HG02840 (cell line): ENCODE data around the gene ABHD11.
"Not testable (repeated sequence)": the region's sequence is repeated elsewhere in the genome, so short reads cannot be mapped to it uniquely, and the experiment has no call there.

Experiments used
- ATAC-seq: cut with Tn5 transposase; IDR thresholded peaks from one replicate; pipeline ENCODE4 v1.9.1; 2021; ENCODE audit warnings: mild to moderate bottlenecking, moderate library complexity, moderate number of reproducible peaks; ENCODE audit not compliant: unreplicated experiment, low FRiP score

ABHD11 gene

DNA sequence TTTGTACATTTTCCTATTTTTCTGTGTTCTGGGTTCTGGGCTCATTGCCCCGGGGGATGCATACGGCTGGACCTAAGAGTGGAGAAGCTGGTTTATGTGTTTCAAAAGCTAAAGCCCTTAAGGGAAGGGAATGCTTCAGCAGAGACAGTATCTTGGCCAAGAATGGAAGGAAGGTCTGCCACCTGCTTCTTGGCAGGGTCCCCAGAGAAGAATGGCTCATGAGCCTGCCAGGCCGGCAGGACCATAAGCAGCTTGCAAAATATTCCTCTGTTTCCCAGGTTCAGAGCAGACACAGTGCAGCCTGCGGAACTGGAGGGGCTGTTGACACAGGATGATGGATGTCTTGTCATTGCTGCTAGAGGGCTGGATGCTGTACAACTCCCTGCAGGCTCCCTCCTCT lies 7.8 kb upstream of the ABHD11 start:
- no peak for ATAC-seq

DNA sequence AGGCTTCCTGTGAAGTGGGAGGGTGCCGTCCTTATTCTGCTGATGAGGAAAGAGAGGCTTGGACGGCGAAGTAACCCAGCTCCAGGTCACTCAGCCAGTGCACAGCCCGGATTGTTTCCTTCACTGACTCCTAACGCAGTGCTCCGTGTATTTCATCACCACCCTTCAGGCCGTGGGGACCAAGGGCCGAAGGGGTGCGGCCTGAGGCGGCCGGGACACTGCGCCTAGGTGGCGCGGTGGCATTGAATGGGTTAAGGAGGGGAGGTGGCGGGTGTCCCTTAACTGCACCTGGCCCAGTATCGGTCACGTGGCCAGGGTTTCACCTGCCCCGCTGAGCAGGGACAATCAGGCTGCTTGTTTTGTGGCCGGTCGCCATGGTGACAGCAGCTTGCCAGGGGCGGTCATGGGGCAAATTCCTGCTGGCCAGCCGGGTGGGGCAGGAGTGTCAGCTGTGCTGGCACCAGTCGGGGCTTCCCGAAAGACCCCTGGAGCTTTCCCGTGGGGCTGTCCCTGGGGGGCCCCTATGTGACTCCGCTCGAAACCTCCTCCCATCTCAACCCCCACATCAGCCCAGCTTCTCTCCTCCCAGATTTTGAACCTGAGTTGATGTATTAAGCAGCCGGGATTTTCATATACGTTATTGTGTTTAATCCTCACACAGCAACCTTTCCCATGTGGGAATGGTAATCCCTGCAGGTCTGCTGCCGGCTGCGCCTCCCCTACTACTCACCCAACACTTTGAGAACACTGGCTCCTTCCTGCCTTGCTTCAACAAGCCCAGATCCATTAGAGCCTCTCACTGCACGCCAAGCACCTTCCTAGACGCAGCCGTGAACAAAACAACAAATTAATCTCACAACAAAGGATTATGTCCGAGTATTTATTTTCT lies 4.4 kb upstream of the ABHD11 start:
- no peak for ATAC-seq

DNA sequence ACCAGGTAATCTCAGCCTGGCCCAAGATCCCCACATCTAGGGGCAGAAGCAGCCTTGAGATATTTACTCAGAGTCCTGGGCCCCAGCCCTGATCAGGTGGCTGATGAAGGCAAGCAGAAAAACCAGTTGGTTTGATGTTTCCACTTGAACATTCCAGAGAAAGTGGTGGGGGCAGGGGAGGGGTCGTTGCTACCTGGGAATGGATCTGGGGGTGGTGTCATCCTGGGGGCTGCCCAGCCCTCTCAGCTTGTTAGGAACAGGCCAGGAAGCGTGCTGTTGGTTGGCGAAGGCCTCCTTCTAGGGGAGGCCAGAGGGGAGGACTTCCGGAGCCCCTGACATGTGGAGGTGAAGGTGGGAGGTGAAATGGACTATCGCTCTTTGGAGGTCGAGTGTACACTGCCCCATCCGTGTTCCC lies 3.7 kb upstream of the ABHD11 start:
- no peak for ATAC-seq

DNA sequence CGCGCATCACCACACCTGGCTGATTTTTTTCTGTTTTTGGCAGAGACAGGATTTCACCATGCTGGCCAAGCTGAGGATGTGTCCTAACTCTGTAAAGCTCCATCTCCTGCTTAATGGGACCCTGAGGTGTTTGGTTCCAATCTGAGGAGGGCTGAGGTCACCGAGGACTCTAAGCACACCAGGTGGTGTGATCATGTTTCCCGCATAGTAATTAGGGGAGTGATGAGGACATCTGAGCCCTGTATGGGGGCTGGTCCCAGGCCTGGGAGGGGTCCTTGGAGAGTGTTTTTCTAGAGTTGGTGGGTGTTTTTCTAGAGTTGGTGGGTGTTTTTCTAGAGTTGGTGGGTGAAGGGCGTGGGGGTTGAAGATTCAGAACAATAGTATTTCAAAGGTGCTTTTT lies 3.0 kb upstream of the ABHD11 start:
- no peak for ATAC-seq

DNA sequence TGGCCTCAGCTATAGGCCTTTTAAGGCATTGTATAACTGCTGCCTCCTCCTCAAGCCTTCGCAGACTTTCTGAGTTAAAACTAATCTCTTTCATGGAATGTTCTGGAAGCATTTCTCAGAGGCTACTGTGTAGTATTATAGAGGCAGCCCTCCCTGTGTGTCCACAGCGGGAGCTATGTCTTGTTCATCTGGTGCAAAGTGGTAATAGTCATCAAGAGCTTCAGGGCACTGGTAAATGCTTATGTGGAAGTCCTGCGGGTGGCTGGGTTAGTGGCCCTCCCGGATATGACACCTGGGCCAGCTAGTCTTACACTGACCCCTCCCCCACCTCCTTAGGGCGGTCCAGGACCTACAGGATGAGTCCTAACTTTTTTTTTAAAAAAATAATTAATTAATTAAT lies 2.2 kb upstream of the ABHD11 start:
- ATAC-seq: no peak

DNA sequence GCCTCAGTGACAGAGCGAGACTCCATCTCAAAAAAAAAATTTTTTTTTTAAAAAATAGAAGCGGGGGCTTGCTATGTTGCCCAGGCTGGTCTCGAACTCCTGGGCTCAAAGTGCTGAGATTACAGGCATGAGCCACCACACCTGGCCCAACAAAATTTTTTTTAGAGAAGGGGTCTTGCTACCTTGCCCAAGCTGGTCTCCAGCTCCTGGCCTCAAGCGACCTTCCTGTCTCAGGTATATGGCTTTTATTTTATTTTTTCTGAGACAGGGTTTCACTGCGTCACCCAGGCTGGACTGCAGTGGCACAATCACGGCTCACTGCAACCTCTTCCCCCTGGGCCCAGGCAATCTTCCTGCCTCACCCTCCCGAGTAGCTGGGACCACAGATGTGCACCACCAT lies 1.6 kb upstream of the ABHD11 start:
- ATAC-seq: no peak

DNA sequence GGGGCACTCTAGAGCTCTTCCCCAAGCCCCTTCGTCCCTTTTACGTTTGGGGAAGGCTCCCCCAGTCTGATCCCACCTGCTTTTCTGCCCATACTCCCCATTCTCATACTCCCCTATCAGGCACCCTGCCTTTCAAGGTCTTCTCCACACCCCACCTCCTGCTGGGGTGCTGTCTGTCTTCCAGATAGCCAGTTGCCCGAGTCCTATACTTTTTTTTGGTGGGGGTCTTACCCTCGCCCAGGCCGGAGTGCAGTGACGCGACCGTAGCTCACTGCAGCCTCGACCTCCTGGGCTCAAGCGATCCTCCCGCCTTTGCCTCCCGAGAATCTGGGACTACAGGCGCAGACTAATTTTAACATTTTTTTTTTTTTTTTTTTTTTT lies 775 bp upstream of the ABHD11 start:
- no peak for ATAC-seq

DNA sequence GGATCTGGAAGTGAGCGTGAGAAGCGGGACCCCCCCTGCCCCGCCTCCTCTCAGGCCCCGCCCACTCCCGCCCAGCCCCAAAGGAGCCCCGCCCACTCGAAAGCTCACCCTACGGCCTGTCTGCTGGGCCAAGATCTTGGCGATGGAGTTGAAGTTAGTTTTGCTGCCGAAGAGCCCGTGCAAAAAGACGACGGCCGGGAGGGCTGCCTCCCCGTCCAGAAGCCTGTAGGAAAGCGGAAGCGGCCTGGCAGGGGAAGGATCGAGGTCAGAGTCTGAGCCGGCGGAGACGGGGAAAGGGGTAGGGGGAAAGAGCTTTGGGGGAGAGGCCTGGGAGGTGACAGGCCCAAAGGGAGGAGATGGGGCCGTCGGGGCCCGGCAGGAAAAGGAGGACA lies 386 bp downstream of the ABHD11 start:
- peak; percentile 12 for ATAC-seq

DNA sequence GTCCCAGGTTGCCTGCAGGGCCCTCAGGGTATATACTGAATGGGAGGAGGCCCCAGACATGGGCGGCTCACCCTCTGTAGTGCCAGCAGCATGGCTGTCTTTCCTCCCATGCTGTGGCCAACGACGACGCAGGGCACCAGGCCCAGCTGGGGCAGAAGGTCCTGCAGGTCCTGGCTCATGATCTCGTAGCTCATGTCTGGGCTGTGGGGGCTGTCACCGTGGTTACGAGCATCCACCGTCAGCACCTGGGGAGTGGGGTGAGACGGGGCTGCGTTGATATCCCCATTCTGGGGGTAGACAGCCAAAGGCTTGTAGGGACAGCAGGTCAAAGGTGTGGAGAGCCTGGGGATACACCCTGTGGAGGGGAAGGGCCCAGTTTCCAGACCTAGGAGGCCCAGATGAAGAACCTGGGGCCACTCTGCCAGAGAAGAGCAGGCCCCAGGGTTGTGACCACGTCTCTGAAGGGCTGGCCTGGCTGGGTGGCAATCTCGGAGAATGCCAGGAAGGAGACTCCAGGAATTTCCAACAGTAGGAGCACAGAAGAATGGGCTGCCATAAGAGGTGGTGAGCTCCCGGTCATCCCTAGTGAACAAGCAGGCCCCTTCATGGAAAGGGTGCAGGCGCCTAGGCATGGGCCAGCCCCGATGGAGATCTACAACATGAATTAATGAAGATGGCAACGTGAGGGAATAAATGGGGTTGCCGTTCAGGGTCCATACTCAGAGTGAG lies 947 bp downstream of the ABHD11 start:
- ATAC-seq: no peak

DNA sequence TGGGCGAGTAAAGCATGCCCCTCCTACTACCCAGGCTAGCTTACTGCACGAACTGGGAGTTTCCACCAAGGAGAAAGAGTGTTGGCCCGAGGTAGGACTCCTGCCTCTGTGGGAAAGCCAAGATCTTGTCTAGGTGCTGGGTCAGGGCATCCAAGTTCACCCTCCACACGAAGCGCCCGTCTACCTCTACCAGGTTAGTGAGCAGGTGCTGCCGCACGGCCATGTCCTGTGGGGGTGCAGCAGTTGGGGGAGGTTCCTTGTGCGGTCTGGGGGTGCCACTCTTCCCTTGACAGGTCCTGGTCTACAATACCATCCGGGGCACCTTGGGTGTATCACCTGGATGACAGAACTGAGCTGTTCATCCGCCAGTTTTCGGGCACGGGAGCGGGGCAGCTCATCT lies 1.7 kb downstream of the ABHD11 start:
- no peak for ATAC-seq

DNA sequence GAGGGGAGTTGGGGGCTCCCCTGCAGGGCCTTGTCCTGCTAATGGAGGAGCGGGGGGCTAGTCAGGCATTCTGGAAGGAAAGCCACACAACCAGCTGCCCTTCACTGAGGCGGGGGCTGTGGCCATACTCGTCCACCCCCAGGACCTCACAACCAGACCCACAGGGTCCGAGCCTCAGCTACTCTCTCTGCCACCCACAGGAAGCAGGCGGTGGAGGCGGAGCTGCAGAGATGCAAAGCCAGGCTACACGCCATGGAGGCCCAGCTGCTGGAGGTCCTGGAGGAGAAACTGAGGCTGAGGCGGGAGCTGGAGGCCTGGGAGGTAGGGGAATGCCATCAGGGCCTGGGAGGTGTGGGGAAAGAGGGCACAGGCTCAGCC lies 3.1 kb downstream of the ABHD11 start:
- ATAC-seq: no peak

DNA sequence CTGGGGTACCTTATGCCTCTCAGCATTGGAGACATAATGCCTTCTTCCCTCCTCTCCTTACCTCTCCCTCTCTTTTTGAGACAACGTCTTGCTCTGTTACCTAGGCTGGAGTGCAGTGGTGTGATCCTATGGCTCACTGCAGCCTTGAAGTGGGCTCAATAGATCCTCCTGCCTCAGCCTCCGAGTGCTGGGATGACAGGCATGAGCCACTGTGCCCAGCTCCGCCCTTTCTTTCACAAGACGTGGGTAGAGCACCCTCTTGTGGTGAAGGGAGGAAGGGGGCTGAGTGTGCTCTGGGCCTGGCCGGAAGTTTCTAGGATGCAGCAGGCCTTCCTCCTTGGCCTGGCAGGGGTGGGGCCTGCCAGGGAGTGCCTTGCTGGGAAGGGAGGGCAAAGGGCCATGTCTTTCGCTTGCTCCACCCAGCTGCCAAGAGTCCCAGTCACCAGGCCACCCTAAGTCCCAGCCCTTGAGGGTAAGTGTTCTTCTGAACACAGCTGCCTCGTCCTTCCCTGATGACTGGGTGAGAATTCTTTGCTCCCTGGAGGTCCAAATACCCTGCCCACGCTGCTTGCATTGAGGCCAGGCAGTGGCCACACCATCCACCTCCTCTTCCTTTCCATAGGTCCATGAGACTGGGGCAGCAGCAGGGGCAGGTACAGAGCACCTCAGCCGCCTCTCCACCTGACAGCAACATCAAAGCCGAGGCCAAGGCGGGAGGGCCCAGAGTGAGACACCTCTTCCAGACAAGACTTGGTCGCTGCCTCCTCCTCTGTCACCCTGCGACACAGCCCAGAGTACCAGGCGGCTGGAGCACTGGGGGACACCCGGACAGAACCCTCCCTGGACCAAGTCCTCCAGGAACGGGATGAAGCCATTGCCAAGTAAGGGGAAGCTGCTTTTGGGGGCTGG lies 3.7 kb downstream of the ABHD11 start:
- ATAC-seq: no peak

DNA sequence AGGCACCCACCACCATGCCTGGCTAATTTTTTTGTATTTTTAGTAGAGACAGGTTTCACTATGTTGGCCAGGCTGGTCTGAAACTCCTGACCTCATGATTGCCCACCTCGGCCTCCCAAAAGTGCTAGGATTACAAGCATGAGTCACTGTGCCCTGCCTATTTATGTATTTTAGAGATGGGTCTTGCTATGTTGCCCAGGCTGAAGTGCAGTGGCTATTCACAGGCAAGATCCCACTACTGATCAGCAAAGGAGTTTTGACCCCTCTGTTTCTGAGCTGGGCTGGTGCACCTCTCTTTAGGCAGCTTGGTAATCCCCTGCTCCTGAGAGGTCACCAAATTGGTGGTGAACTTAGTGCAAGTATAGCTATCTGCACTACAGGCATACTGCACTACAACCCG lies 6.2 kb downstream of the ABHD11 start:
- no peak for ATAC-seq

DNA sequence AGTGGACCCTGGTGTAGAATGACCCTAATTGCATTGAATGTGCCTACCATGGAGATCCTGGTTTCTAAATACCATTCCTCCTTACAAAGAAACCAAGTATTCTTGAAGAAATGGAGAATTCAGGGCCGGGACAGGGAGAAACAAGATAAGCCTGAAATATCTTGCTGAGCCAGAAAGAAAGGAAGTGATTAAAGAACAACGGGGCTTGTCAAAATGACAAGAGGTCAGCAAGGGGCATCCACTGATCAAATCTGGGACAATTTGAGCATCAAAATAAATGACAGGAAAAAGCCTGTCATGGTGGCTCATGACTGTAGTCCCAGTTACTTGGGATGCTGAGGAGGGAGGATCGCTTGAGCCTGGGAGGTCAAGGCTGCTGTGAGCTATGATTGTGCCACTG lies 8.1 kb downstream of the ABHD11 start:
- no peak for ATAC-seq

DNA sequence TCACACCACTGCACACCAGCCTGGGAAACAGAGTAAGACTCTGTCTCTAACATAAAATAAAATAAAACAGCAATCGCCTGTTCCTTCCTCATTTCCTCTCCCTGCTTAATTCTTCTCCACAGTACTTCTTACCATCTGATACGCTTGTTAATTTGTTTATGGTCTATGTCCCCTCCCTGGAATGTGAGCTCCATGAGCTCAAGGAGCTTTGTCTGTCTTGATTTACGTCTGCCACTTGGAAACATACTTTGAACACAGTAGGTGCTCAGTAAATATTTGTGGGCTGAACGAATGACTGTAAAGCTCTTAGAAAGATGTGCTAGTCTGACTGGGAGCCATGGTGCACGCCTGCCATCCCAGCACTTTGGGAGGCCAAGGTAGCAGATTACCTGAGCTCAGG lies 10.1 kb downstream of the ABHD11 start:
- no peak for ATAC-seq

DNA sequence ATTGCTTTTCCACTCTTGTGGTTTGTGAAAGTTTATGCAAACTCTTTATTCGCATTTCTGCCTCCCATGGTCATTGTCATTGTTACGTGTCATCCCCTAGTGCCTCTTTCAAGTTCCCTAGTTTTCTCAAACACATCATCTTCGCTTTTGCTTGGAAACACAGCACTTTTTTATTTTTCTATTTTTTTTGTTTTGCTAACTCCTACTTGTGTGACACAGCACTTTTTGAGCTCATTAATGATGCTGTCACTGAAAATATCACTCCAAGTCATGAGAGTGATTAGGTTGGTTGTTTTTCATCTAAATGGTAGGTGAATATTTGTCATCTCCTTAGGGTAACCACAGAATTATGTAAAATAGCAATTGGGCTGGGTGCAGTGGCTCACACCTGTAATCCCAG lies 10.7 kb downstream of the ABHD11 start:
- no peak for ATAC-seq

DNA sequence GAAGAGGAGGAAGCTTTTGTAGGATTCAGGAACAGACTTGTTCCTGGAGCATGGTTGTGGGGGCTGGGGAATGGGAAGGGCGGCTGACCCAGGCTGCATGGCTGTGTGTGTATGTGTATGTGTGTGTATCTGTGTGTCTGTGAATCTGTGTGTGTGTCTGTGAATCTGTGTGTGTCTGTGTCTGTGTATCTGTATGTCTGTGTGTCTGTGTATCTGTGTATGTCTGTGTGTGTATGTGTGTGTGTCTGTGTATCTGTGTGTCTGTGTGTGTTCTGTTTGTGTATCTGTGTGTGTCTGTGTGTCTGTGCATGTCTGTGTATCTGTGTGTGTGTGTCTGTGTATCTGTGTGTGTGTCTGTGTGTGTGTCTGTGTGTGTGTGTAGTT lies 12.5 kb downstream of the ABHD11 start:
- ATAC-seq: no peak

DNA sequence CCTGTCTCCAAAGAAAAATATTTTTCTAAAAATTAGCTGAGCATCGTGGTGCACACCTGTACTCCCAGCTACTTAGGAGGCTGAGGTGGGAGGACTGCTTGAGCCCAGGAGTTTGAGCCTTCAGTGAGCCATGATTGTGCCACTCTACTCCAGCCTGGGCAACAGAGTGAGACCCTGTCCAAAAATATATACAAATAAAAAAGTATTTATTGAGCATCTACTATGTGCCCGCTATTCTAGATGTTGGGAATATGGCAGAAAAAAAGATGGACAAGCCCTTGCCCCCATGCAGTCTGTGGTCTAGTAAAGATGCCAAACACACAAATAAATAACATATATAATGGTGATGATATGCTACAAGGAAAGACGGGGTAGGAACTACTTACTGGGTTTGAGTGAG lies 14.8 kb downstream of the ABHD11 start:
- no peak for ATAC-seq

DNA sequence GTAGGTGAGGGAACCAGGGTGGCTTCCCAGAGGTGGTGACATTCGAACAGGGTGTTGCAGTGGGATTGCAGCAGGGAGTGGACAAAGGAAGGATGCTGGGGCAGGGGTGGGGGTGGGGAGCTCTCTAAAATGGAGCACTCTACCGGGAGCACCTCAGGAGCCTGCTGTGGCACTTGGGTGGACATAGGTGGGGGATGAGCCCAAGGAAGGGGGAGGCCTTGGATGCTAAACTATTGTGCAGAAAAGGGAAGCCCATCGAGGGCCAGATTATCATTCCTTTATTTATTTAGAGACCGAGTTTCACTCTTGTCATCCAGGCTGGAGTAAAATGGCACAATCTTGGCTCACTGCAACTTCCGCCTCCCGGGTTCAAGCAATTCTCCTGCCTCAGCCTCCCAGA lies 15.8 kb downstream of the ABHD11 start:
- no peak for ATAC-seq

DNA sequence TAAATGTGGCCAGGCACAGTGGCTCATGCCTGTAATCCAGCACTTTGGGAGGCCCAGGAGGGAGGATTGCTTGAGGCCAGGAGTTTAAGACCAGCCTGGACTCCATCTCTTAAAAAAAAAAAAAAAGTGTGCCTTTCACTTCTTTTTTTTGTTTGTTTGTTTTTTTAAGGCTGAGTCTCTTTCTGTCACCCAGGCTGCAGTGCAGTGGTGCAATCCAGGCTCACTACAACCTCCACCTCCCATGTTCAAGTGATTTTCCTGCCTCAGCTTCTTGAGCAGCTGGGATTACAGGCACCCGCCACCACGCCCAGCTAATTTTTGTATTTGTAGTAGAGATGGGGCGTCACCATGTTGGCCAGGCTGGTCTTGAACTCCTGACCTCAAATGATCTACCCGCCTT lies 16.4 kb downstream of the ABHD11 start:
- ATAC-seq: not testable (repeated sequence)

DNA sequence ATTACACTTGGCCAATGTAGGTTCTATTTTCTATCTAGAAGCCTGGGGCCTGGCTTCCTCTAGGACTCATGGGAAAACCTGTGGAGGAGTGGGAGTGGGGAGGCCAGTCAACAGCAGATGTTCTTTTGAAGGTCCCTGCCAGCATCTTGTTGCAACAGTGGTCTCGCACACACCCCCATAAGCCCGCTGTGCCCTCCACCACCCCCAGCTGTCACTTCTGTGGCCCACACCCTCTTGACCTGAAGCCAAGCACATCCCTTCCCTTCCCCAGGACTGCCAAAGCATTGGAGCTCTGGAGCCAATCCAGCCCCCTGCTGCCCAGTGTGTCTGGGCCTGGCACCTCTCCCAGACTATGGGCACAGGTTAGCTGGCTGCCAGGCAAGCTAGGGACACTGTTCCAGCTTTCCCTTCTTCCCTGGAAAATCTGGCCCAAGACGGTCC lies 17.2 kb downstream of the ABHD11 start:
- ATAC-seq: no peak
